Measurements from ENCODE around the gene TNRC18.

DNA sequence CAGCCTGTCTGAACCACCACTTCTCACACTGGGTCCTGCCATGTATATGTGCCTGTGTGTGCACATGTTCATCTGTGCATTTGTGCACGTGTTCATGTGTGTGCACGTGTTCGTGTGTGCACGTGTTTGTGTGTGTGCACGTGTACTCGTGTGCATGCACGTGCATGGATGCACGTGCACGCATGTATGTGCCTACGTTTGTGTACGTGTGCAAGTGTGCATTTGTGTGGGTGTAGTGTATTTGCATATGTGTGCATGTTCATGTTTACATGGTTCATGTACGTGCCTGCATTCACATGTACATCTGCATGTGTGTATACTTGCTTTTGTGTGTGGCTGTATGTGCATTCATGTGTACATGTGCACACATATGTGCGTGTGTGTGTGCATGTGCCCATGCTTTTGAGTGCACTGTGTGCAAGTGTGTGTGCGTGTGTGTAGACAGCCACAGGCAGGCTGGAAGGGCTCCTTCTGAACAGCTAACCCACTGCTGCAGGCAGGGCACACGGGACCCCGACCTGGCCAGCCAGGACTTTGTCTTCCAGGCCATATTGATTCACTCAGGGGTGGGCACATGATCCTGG, 112.7 kb downstream of the TNRC18 start:
- TF ChIP-seq, protein P1, sequence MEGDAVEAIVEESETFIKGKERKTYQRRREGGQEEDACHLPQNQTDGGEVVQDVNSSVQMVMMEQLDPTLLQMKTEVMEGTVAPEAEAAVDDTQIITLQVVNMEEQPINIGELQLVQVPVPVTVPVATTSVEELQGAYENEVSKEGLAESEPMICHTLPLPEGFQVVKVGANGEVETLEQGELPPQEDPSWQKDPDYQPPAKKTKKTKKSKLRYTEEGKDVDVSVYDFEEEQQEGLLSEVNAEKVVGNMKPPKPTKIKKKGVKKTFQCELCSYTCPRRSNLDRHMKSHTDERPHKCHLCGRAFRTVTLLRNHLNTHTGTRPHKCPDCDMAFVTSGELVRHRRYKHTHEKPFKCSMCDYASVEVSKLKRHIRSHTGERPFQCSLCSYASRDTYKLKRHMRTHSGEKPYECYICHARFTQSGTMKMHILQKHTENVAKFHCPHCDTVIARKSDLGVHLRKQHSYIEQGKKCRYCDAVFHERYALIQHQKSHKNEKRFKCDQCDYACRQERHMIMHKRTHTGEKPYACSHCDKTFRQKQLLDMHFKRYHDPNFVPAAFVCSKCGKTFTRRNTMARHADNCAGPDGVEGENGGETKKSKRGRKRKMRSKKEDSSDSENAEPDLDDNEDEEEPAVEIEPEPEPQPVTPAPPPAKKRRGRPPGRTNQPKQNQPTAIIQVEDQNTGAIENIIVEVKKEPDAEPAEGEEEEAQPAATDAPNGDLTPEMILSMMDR (IDR thresholded peaks at IDR 0.05 in 2 of 3, conservative IDR thresholded peaks at IDR 0.05 in 1 of 3; ENCODE audit: insufficient read depth in 2 of 3, low read depth in 1 of 3, low read length in 3 of 3): no peak
- TF ChIP-seq ZNF121 (CRISPR knock-in tag; conservative IDR thresholded peaks at IDR 0.05): no peak
- TF ChIP-seq, protein P2, sequence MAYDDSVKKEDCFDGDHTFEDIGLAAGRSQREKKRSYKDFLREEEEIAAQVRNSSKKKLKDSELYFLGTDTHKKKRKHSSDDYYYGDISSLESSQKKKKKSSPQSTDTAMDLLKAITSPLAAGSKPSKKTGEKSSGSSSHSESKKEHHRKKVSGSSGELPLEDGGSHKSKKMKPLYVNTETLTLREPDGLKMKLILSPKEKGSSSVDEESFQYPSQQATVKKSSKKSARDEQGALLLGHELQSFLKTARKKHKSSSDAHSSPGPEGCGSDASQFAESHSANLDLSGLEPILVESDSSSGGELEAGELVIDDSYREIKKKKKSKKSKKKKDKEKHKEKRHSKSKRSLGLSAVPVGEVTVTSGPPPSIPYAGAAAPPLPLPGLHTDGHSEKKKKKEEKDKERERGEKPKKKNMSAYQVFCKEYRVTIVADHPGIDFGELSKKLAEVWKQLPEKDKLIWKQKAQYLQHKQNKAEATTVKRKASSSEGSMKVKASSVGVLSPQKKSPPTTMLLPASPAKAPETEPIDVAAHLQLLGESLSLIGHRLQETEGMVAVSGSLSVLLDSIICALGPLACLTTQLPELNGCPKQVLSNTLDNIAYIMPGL (CRISPR knock-in tag; IDR thresholded peaks at IDR 0.05): no peak
- TF ChIP-seq POLR2A (conservative IDR thresholded peaks at IDR 0.05): no peak
